Endothelial cell of umbilical vein (primary cell): ENCODE data around the gene PCSK9. TPM values are rescaled to one million over a fixed set of nuclear protein-coding genes. Genes with fewer than 3 reads are reported as not detected.

Experiments used
- BruUV-seq: library from RNA; stranded (reverse); fragments of 400-500 nt; replicated peaks from 2 replicates; lab custom pipeline; 2021; lab: Mats Ljungman, UMichigan
- CTCF ChIA-PET: fragments of 300-600, 350-600 bp; sonication (Branson Sonifier 250); formaldehyde crosslinking; loops from one replicate; lab custom pipeline; 2021; ENCODE audit warnings: antibody characterized with exemption, inconsistent platforms; lab: Charles Lee
- POLR2A ChIA-PET: fragments of 300-600, 350-600 bp; sonication (Branson Sonifier 250); formaldehyde crosslinking; loops from one replicate; lab custom pipeline; 2021; ENCODE audit warnings: antibody characterized with exemption, inconsistent platforms; lab: Charles Lee
- DNase-seq: peaks from one replicate; pipeline ENCODE4 v3.0.0-alpha.2; 2011; ENCODE audit warnings: low read depth, low spot score
- FAIRE-seq: peaks from 2 replicates; lab custom pipeline; 2011; peaks lifted over from hg19 to GRCh38; lab: Jason Lieb, UNC
- H2AFZ ChIP-seq: 2 replicates; pipeline ENCODE4 v1.6.0; 2012; ENCODE audit warnings: low read depth, low read length, control low read depth, inconsistent platforms
- H3K27ac ChIP-seq: 2 replicates; pipeline ENCODE4 v1.5.1; 2011; ENCODE audit warnings: low read depth, mild to moderate bottlenecking, control low read depth, low read length, moderate library complexity; ENCODE audit not compliant: insufficient read depth
- H3K27me3 ChIP-seq, 2 experiments: 2 replicates each; pipeline versions ENCODE4 v1.6.0 to v1.6.1; 2011; ENCODE audit warnings: low read length in 2 of 2, mixed read lengths in 1 of 2; ENCODE audit not compliant: control insufficient read depth in 2 of 2, insufficient read depth in 2 of 2
- H3K36me3 ChIP-seq, 2 experiments: 2 replicates in 1 of 2; 3 replicates in 1 of 2; pipeline ENCODE4 v1.5.1; 2011; ENCODE audit warnings: low read length in 2 of 2, mild to moderate bottlenecking in 1 of 2, moderate library complexity in 1 of 2; ENCODE audit not compliant: control insufficient read depth in 2 of 2, insufficient read depth in 2 of 2; ENCODE audit errors: extremely low read depth in 1 of 2
- H3K4me1 ChIP-seq: 3 replicates; pipeline ENCODE4 v1.5.1; 2011; ENCODE audit warnings: mild to moderate bottlenecking, low read length; ENCODE audit not compliant: control insufficient read depth, insufficient read depth; ENCODE audit errors: extremely low read depth
- H3K4me2 ChIP-seq: 2 replicates; pipeline ENCODE4 v1.6.1; 2011; ENCODE audit warnings: low read length, control low read depth, mixed read lengths; ENCODE audit not compliant: insufficient read depth
- H3K4me3 ChIP-seq, 3 experiments: fragments of 200-600 bp in 1 of 3; sonication (generic), shearing (Covaris generic) in 1 of 3; replicated peaks in 1 of 3; 2 replicates each; pipeline ENCODE4 v1.5.1; 2011 to 2016; ENCODE audit warnings: control low read depth in 3 of 3, low read length in 3 of 3, mild to moderate bottlenecking in 2 of 3, inconsistent platforms in 1 of 3, low read depth in 1 of 3, moderate library complexity in 1 of 3; ENCODE audit not compliant: insufficient read depth in 1 of 3
- H3K79me2 ChIP-seq: 2 replicates; pipeline ENCODE4 v1.6.0; 2012; ENCODE audit warnings: low read length, inconsistent platforms; ENCODE audit not compliant: control insufficient read depth, insufficient read depth
- H3K9ac ChIP-seq: replicated peaks from 2 replicates; pipeline ENCODE3; 2011; ENCODE audit warnings: low read length, control low read depth; ENCODE audit not compliant: insufficient read depth; ENCODE audit errors: extremely low read depth
- H3K9me1 ChIP-seq: replicated peaks from 3 replicates; pipeline ENCODE4 v1.6.0; 2011; ENCODE audit warnings: mild to moderate bottlenecking, low read length; ENCODE audit not compliant: control insufficient read depth, insufficient read depth; ENCODE audit errors: extremely low read depth
- H3K9me3 ChIP-seq: replicated peaks from 2 replicates; pipeline ENCODE4 v1.5.1; 2012; ENCODE audit warnings: low read length, inconsistent platforms; ENCODE audit not compliant: control insufficient read depth, insufficient read depth
- H4K20me1 ChIP-seq: replicated peaks from 2 replicates; pipeline ENCODE3; 2011; ENCODE audit warnings: mild to moderate bottlenecking, low read length; ENCODE audit not compliant: control insufficient read depth, insufficient read depth; ENCODE audit errors: extremely low read depth
- EZH2 ChIP-seq: IDR thresholded peaks from 2 replicates; pipeline ENCODE4 v1.6.1; 2012; ENCODE audit warnings: borderline replicate concordance, low read depth, mild to moderate bottlenecking, moderate library complexity, low read length, inconsistent platforms; ENCODE audit not compliant: severe bottlenecking
- FOS ChIP-seq: IDR thresholded peaks from 2 replicates; pipeline ENCODE4 v1.6.1; 2011; ENCODE audit warnings: mild to moderate bottlenecking, low read length, moderate library complexity, borderline replicate concordance; ENCODE audit not compliant: insufficient read depth
- GATA2 ChIP-seq: IDR thresholded peaks from 2 replicates; pipeline ENCODE4 v1.7.0; 2011; ENCODE audit warnings: low read depth, mild to moderate bottlenecking, moderate library complexity, mixed read lengths, low read length; ENCODE audit not compliant: insufficient read length, insufficient read depth
- JUN ChIP-seq: IDR thresholded peaks from 2 replicates; pipeline ENCODE4 v1.6.1; 2011; ENCODE audit warnings: borderline replicate concordance, low read depth; ENCODE audit not compliant: insufficient read length, insufficient read depth
- MYC ChIP-seq: IDR thresholded peaks from one replicate; pipeline ENCODE4 v1.6.1; 2011; ENCODE audit warnings: mild to moderate bottlenecking, low read depth, low read length
- POLR2A ChIP-seq: IDR thresholded peaks from 2 replicates; pipeline ENCODE4 v1.6.1; 2012; ENCODE audit warnings: low read depth, mild to moderate bottlenecking, control low read depth, low read length
- POLR2AphosphoS5 ChIP-seq: IDR thresholded peaks from 2 replicates; pipeline ENCODE4 v1.6.1; 2012; ENCODE audit warnings: low read depth, mild to moderate bottlenecking, control low read depth, low read length, moderate library complexity; ENCODE audit not compliant: insufficient read depth
- dilution Hi-C: fragments of 300-500 bp; cut with MboI; formaldehyde crosslinking; loops from one replicate; pipeline ENCODE4 v1.15.0; 2019; ENCODE audit warnings: low sequenced_read_pairs; ENCODE audit not compliant: extremely low pct_ligation_motif_present
- intact Hi-C: fragments of 100-400 bp; cut with micrococcal nuclease; formaldehyde crosslinking; loops from one replicate; pipeline ENCODE4 v1.10.0; 2022
- polyA plus RNA-seq, 4 experiments: library from polyadenylated mRNA; depleted of rRNA in 3 of 4; stranded (reverse) in 3 of 4; unstranded in 1 of 4; fragments of >200 nt; gene quantifications; 2 replicates each; pipeline versions ENCODE4 v1.2.1 to v1.2.3, GENCODE V29; 2011 to 2012; ENCODE audit warnings: missing spikeins in 1 of 4
- total RNA-seq: library from RNA; stranded (reverse); gene quantifications from 2 replicates; pipeline ENCODE4 v1.2.3, GENCODE V29; 2021
- TF ChIP-seq, protein P1 (sequence below), 2 donors: IDR thresholded peaks; 1 replicate in 1 of 2; 2 replicates in 1 of 2; pipeline ENCODE4 v1.5.1; 2011; ENCODE audit warnings: low read length in 2 of 2, mild to moderate bottlenecking in 2 of 2, moderate library complexity in 2 of 2, control low read depth in 1 of 2, inconsistent platforms in 1 of 2, low read depth in 1 of 2; ENCODE audit not compliant: insufficient read depth in 1 of 2; ENCODE audit errors: extremely low read depth in 1 of 2
- TF ChIP-seq, protein P2 (sequence below): IDR thresholded peaks from 2 replicates; pipeline ENCODE4 v1.6.1; 2011; ENCODE audit not compliant: insufficient read depth, insufficient read length

Gene PCSK9
- total and polyA plus RNA-seq, 2 donors (not counting 3 experiments of a cell fraction or from before 2014, with no cell fraction given): 0.17 to 0.35 TPM

DNA sequence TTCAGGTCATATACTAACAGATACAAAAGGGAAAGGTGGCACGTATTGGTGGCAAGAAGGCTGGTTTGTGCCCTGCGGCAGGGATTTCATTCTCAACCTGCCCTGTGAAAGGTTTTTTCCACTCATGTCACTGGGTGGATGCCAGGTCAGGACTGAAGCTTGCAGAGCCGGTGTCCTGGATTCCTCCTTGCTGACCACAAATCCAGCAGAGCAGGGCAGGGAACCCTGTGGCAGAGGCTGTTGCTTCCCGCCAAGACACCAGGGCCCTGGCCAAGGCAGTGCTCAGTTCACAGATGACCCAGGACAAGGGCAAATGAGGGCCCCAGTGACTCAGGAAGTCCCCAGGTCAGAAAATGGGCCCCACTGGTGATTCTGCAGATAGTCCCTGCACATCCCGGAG is 24.2 kb upstream of the PCSK9 start:
- ChIA-PET CTCF (interaction anchor here (9.7 kb wide), 1 partner anchor 68 kb away, joined by 587 read pairs; no protein-coding TSS in a partner anchor), POLR2A (no interaction called here)
- TF ChIP-seq, protein P1, sequence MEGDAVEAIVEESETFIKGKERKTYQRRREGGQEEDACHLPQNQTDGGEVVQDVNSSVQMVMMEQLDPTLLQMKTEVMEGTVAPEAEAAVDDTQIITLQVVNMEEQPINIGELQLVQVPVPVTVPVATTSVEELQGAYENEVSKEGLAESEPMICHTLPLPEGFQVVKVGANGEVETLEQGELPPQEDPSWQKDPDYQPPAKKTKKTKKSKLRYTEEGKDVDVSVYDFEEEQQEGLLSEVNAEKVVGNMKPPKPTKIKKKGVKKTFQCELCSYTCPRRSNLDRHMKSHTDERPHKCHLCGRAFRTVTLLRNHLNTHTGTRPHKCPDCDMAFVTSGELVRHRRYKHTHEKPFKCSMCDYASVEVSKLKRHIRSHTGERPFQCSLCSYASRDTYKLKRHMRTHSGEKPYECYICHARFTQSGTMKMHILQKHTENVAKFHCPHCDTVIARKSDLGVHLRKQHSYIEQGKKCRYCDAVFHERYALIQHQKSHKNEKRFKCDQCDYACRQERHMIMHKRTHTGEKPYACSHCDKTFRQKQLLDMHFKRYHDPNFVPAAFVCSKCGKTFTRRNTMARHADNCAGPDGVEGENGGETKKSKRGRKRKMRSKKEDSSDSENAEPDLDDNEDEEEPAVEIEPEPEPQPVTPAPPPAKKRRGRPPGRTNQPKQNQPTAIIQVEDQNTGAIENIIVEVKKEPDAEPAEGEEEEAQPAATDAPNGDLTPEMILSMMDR (IDR thresholded peaks at IDR 0.05; ENCODE audit: extremely low read depth in 1 of 2, insufficient read depth in 1 of 2, low read depth in 1 of 2, low read length in 2 of 2): no peak
- no peak for TF ChIP-seq POLR2A
- TF ChIP-seq EZH2: no peak
- TF ChIP-seq GATA2: no peak
- no peak for TF ChIP-seq MYC
- TF ChIP-seq, protein P2, sequence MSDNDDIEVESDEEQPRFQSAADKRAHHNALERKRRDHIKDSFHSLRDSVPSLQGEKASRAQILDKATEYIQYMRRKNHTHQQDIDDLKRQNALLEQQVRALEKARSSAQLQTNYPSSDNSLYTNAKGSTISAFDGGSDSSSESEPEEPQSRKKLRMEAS: no peak
- no peak for TF ChIP-seq JUN
- no peak for TF ChIP-seq FOS
- TF ChIP-seq POLR2AphosphoS5: no peak
- Histone ChIP-seq H3K9me3 (no peaks in the 10 kb centered on the region), H3K27me3 (peaks cover 4 to 24% of the 10 kb centered on the region in 2 experiments), H3K9ac (no peak overlapping the region), H3K79me2 (no peaks in the 10 kb centered on the region), H3K27ac (no peak overlapping the region), H3K4me2 (no peak overlapping the region), H4K20me1 (no peaks in the 10 kb centered on the region), H3K36me3 (no peaks in the 10 kb centered on the region), H2AFZ (no peak overlapping the region), H3K4me1 (no peaks in the 10 kb centered on the region), H3K4me3 (no peak overlapping the region), H3K9me1 (no peaks in the 10 kb centered on the region)
- dilution Hi-C loops: no loop called here
- intact Hi-C loops: no loop called here
- DNase-seq (no peak), FAIRE-seq (no peak)
- no TSS peak for BruUV-seq
